Nephron (organoid): ENCODE results near the gene PTP4A1.
A peak's percentile ranks its signal among the peaks of the same experiment; 100 is the strongest.
"Not testable (repeated sequence)": the region's sequence is repeated elsewhere in the genome, so short reads cannot be mapped to it uniquely, and the experiment has no call there.

Experiments used
- H3K27ac Mint-ChIP-seq, 3 experiments: 2 replicates each; pipeline ENCODE4 v1.8.0; 2020; ENCODE audit warnings: mixed read lengths in 3 of 3, mild to moderate bottlenecking in 2 of 3, moderate library complexity in 1 of 3
- H3K27me3 Mint-ChIP-seq: 2 replicates; pipeline ENCODE4 v1.8.0; 2021; ENCODE audit warnings: low read depth, mild to moderate bottlenecking, moderate library complexity, mixed read lengths
- H3K36me3 Mint-ChIP-seq: 2 replicates; pipeline ENCODE4 v1.8.0; 2020; ENCODE audit warnings: low read depth, mixed read lengths
- H3K4me1 Mint-ChIP-seq: 2 replicates; pipeline ENCODE4 v1.8.0; 2020; ENCODE audit warnings: mixed read lengths
- H3K4me3 Mint-ChIP-seq, 3 experiments: 2 replicates each; pipeline ENCODE4 v1.8.0; 2020; ENCODE audit warnings: mild to moderate bottlenecking in 3 of 3, mixed read lengths in 3 of 3, moderate library complexity in 2 of 3
- H3K9me3 Mint-ChIP-seq: 2 replicates; pipeline ENCODE4 v1.8.0; 2020; ENCODE audit warnings: mixed read lengths
- CTCF ChIP-seq, 3 experiments: fragments of 200-600 bp; sonication (generic); IDR thresholded peaks; one replicate each; pipeline ENCODE4 v1.5.0; 2021; ENCODE audit warnings: antibody characterized with exemption in 3 of 3; ENCODE audit not compliant: unreplicated experiment in 3 of 3

The PTP4A1 gene

GRCh38 chr6:63572044-63572746, at the start of gene PTP4A1, which contains the start of gene LOC128125822:
TSS of gene PTP4A1 (plus strand) at chr6:63572480. CDS start at chr6:63576881, 4,401 bp downstream.
TSS of gene LOC128125822 (plus strand) at chr6:63572480.
- Mint-ChIP-seq H3K4me3 (peak within 1 kb of the TSS; percentile 92 to 96 (median 92)), H3K27ac (peak within 1 kb of the TSS; percentile 95 to 98 (median 96)), H3K9me3 (peaks cover 4% of the 10 kb centered on the region), H3K4me1 (peaks cover 32% of the 10 kb centered on the region), H3K36me3 (peaks cover 10% of the 10 kb centered on the region), H3K27me3 (peaks cover 4% of the 10 kb centered on the region)
- TF ChIP-seq CTCF (IDR thresholded peaks at IDR 0.05; ENCODE audit: unreplicated experiment in 3 of 3) = no peak

- not testable (repeated sequence) for H3K9me3 Mint-ChIP-seq, H3K4me1 Mint-ChIP-seq, H3K36me3 Mint-ChIP-seq, H3K27me3 Mint-ChIP-seq, H3K4me3 Mint-ChIP-seq
- peak overlapping the region in 1 of 3 experiments; percentile 57 for H3K27ac Mint-ChIP-seq
Observed at GRCh38 chr6:63522911-63523287, 49.4 kb upstream of the PTP4A1 start.

GRCh38 chr6:63523630-63524029, 48.6 kb upstream of the PTP4A1 start:
- Mint-ChIP-seq H3K36me3 (no peaks in the 10 kb centered on the region), H3K4me3 (no peak overlapping the region), H3K9me3 (no peaks in the 10 kb centered on the region), H3K27ac (no peak overlapping the region), H3K4me1 (no peaks in the 10 kb centered on the region), H3K27me3 (no peaks in the 10 kb centered on the region)
- TF ChIP-seq CTCF (IDR thresholded peaks at IDR 0.05; ENCODE audit: unreplicated experiment in 3 of 3) = no peak

GRCh38 chr6:63525186-63525878, 46.9 kb upstream of the PTP4A1 start:
- Mint-ChIP-seq H3K4me3 (no peak overlapping the region), H3K4me1 (no peaks in the 10 kb centered on the region), H3K9me3 (no peaks in the 10 kb centered on the region), H3K27ac (no peak overlapping the region), H3K36me3 (no peaks in the 10 kb centered on the region), H3K27me3 (no peaks in the 10 kb centered on the region)
- TF ChIP-seq CTCF (IDR thresholded peaks at IDR 0.05; ENCODE audit: unreplicated experiment in 3 of 3) = no peak

GRCh38 chr6:63526931-63527330, 45.3 kb upstream of the PTP4A1 start:
- Mint-ChIP-seq H3K4me1 (no peaks in the 10 kb centered on the region), H3K9me3 (no peaks in the 10 kb centered on the region), H3K36me3 (no peaks in the 10 kb centered on the region), H3K27me3 (no peaks in the 10 kb centered on the region), H3K27ac (no peak overlapping the region), H3K4me3 (no peak overlapping the region)
- TF ChIP-seq CTCF (IDR thresholded peaks at IDR 0.05; ENCODE audit: unreplicated experiment in 3 of 3) = no peak

GRCh38 chr6:63527658-63528514, 44.4 kb upstream of the PTP4A1 start:
- no peak overlapping the region for H3K4me3 Mint-ChIP-seq
- H3K4me1 Mint-ChIP-seq = no peaks in the 10 kb centered on the region
- H3K27ac Mint-ChIP-seq = no peak overlapping the region

More at GRCh38 chr6:63527658-63528514, 44.4 kb upstream of the PTP4A1 start:
- H3K27me3 Mint-ChIP-seq = no peaks in the 10 kb centered on the region
- H3K9me3 Mint-ChIP-seq = no peaks in the 10 kb centered on the region
- TF ChIP-seq CTCF (IDR thresholded peaks at IDR 0.05; ENCODE audit: unreplicated experiment in 3 of 3) = no peak
- H3K36me3 Mint-ChIP-seq = no peaks in the 10 kb centered on the region
